ENCODE data around the gene TMEM132A. TPM values are rescaled to one million over a fixed set of nuclear protein-coding genes. Genes with fewer than 3 reads are reported as not detected.

The TMEM132A gene
- total RNA-seq, 1 donor from 2014 or later, result 218 TPM

GRCh38 chr11:60921259-60921658 is 3.0 kb upstream of the TMEM132A start:
- H3K27ac Mint-ChIP-seq, result no peak overlapping the region
- H3K36me3 Mint-ChIP-seq, result peaks cover 4% of the 10 kb centered on the region
- no peak for DNase-seq (ENCODE audit: extremely low spot score, unreplicated experiment)
- H3K4me1 Mint-ChIP-seq (ENCODE audit: unreplicated experiment), result peaks cover 25% of the 10 kb centered on the region
- no peaks in the 10 kb centered on the region for H3K9me3 Mint-ChIP-seq
- H3K4me3 Mint-ChIP-seq, result no peak overlapping the region
- no peaks in the 10 kb centered on the region for H3K27me3 Mint-ChIP-seq
- TF ChIP-seq CTCF (conservative IDR thresholded peaks at IDR 0.05), result no peak

- Mint-ChIP-seq H3K27ac (no peak overlapping the region), H3K4me1 (ENCODE audit: unreplicated experiment) (peaks cover 25% of the 10 kb centered on the region), H3K36me3 (peaks cover 8% of the 10 kb centered on the region), H3K4me3 (no peak overlapping the region), H3K27me3 (no peaks in the 10 kb centered on the region), H3K9me3 (no peaks in the 10 kb centered on the region)
- DNase-seq (ENCODE audit: extremely low spot score, unreplicated experiment), result no peak
- TF ChIP-seq CTCF (conservative IDR thresholded peaks at IDR 0.05), result no peak
Measured at GRCh38 chr11:60921777-60922335, 2.4 kb upstream of the TMEM132A start.

- Mint-ChIP-seq H3K36me3 (peaks cover 8% of the 10 kb centered on the region), H3K27me3 (no peaks in the 10 kb centered on the region), H3K27ac (no peak overlapping the region), H3K4me3 (no peak overlapping the region), H3K9me3 (no peaks in the 10 kb centered on the region), H3K4me1 (ENCODE audit: unreplicated experiment) (peaks cover 19% of the 10 kb centered on the region)
- no peak for DNase-seq (ENCODE audit: extremely low spot score, unreplicated experiment)
- no peak for TF ChIP-seq CTCF (conservative IDR thresholded peaks at IDR 0.05)
Measured at GRCh38 chr11:60922906-60923305, 1.4 kb upstream of the TMEM132A start.

GRCh38 chr11:60923326-60923725 is 934 bp upstream of the TMEM132A start:
- H3K4me3 Mint-ChIP-seq, result peak overlapping the region; percentile 69
- no peaks in the 10 kb centered on the region for H3K9me3 Mint-ChIP-seq
- no peak overlapping the region for H3K27ac Mint-ChIP-seq
- peaks cover 15% of the 10 kb centered on the region for H3K4me1 Mint-ChIP-seq (ENCODE audit: unreplicated experiment)
- DNase-seq (ENCODE audit: extremely low spot score, unreplicated experiment), result no peak
- H3K36me3 Mint-ChIP-seq, result peaks cover 8% of the 10 kb centered on the region
- TF ChIP-seq CTCF (conservative IDR thresholded peaks at IDR 0.05), result no peak
- H3K27me3 Mint-ChIP-seq, result no peaks in the 10 kb centered on the region

GRCh38 chr11:60923800-60924109 is 505 bp upstream of the TMEM132A start:
- peaks cover 8% of the 10 kb centered on the region for H3K36me3 Mint-ChIP-seq
- peaks cover 15% of the 10 kb centered on the region for H3K4me1 Mint-ChIP-seq (ENCODE audit: unreplicated experiment)
- no peaks in the 10 kb centered on the region for H3K9me3 Mint-ChIP-seq
- TF ChIP-seq CTCF (conservative IDR thresholded peaks at IDR 0.05), result no peak
- H3K4me3 Mint-ChIP-seq, result peak overlapping the region; percentile 97
- no peaks in the 10 kb centered on the region for H3K27me3 Mint-ChIP-seq
- DNase-seq (ENCODE audit: extremely low spot score, unreplicated experiment), result no peak
- H3K27ac Mint-ChIP-seq, result no peak overlapping the region

Measured in type B pancreatic cell (in vitro differentiated cells).